IMR-90 (cell line): ENCODE data around the gene LRRC9. TPM values are rescaled to one million over a fixed set of nuclear protein-coding genes. Genes with fewer than 3 reads are reported as not detected.
A peak's percentile ranks its signal among the peaks of the same experiment; 100 is the strongest.

Source experiments
- ATAC-seq: fragments of 200-7000 bp; cut with Tn5 transposase; 2 replicates; pipeline ENCODE4 v1.9.1; 2020; ENCODE audit warnings: low read depth, mild to moderate bottlenecking, moderate library complexity
- BruUV-seq: library from RNA; stranded (reverse); fragments of 400-500 nt; replicated peaks from 2 replicates; lab custom pipeline; 2021; lab: Mats Ljungman, UMichigan
- CTCF ChIA-PET: fragments of 300-600 bp; formaldehyde crosslinking; extraction: SDS; loops from one replicate; lab custom pipeline; 2021; ENCODE audit warnings: antibody characterized with exemption; lab: Yijun Ruan, JAX
- POLR2A ChIA-PET: fragments of 300-600 bp; sonication (Branson Sonifier 250); formaldehyde crosslinking; loops from one replicate; lab custom pipeline; 2022; ENCODE audit warnings: antibody characterized with exemption; ENCODE audit not compliant: unreplicated experiment; lab: Charles Lee
- DNase-seq: peaks from one replicate; pipeline ENCODE4 v3.0.0; 2013
- H2AFZ ChIP-seq: replicated peaks from 2 replicates; pipeline ENCODE3; 2013; ENCODE audit warnings: low read length, mild to moderate bottlenecking; ENCODE audit not compliant: poor library complexity
- H2AK5ac ChIP-seq: 2 replicates; pipeline ENCODE4 v1.6.1; 2013; ENCODE audit warnings: low read depth, low read length, inconsistent platforms
- H2AK9ac ChIP-seq: replicated peaks from 2 replicates; pipeline ENCODE3; 2013; ENCODE audit warnings: mild to moderate bottlenecking, low read depth, low read length, moderate library complexity; ENCODE audit not compliant: poor library complexity
- H2BK120ac ChIP-seq: 2 replicates; pipeline ENCODE4 v1.6.1; 2013; ENCODE audit warnings: low read depth, low read length, inconsistent platforms
- H2BK15ac ChIP-seq: 3 replicates; pipeline ENCODE4 v1.6.1; 2013; ENCODE audit warnings: low read depth, low read length, inconsistent platforms
- H2BK20ac ChIP-seq: 2 replicates; pipeline ENCODE4 v1.6.1; 2013; ENCODE audit warnings: low read depth, mild to moderate bottlenecking, inconsistent platforms, low read length, moderate library complexity
- H2BK5ac ChIP-seq: 2 replicates; pipeline ENCODE4 v1.6.1; 2013; ENCODE audit warnings: mild to moderate bottlenecking, low read depth, low read length, inconsistent platforms; ENCODE audit not compliant: poor library complexity, severe bottlenecking
- H3K14ac ChIP-seq: replicated peaks from 2 replicates; pipeline ENCODE4 v1.6.1; 2013; ENCODE audit warnings: low read depth, low read length, inconsistent platforms
- H3K18ac ChIP-seq: 2 replicates; pipeline ENCODE4 v1.6.1; 2013; ENCODE audit warnings: low read depth, low read length, control low read depth
- H3K23ac ChIP-seq: 2 replicates; pipeline ENCODE4 v1.6.1; 2013; ENCODE audit warnings: low read depth, low read length, inconsistent platforms
- H3K27ac ChIP-seq: 2 replicates; pipeline ENCODE4 v1.5.1; 2013; ENCODE audit warnings: mild to moderate bottlenecking, control low read depth, low read length; ENCODE audit not compliant: insufficient read depth
- H3K27me3 ChIP-seq: 2 replicates; pipeline ENCODE4 v1.6.1; 2013; ENCODE audit warnings: low read length; ENCODE audit not compliant: control insufficient read depth, insufficient read depth
- H3K36me3 ChIP-seq: 2 replicates; pipeline ENCODE4 v1.6.1; 2013; ENCODE audit warnings: low read length, mixed read lengths; ENCODE audit not compliant: control insufficient read depth, insufficient read depth
- H3K4ac ChIP-seq: 2 replicates; pipeline ENCODE4 v1.6.1; 2013; ENCODE audit warnings: low read depth, low read length, inconsistent platforms
- H3K4me1 ChIP-seq: 2 replicates; pipeline ENCODE4 v1.6.1; 2013; ENCODE audit warnings: low read length, mixed read lengths; ENCODE audit not compliant: control insufficient read depth, insufficient read depth
- H3K4me2 ChIP-seq: 2 replicates; pipeline ENCODE4 v1.6.1; 2013; ENCODE audit warnings: low read depth, mild to moderate bottlenecking, control low read depth, low read length, moderate library complexity
- H3K4me3 ChIP-seq: 2 replicates; pipeline ENCODE4 v1.5.1; 2013; ENCODE audit warnings: low read depth, mild to moderate bottlenecking, control low read depth, low read length, moderate library complexity; ENCODE audit not compliant: insufficient read depth
- H3K56ac ChIP-seq: 2 replicates; pipeline ENCODE4 v1.6.1; 2013; ENCODE audit warnings: low read length, inconsistent platforms; ENCODE audit not compliant: insufficient read depth; ENCODE audit errors: extremely low read depth
- H3K79me1 ChIP-seq, 2 experiments: 2 replicates each; pipeline ENCODE4 v1.6.1; 2013; ENCODE audit warnings: low read length in 2 of 2, inconsistent platforms in 1 of 2, low read depth in 1 of 2
- H3K9ac ChIP-seq: 2 replicates; pipeline ENCODE4 v1.6.1; 2013; ENCODE audit warnings: low read depth, low read length, control low read depth
- H3K9me1 ChIP-seq: 2 replicates; pipeline ENCODE4 v1.6.1; 2013; ENCODE audit warnings: low read length, inconsistent platforms; ENCODE audit not compliant: insufficient read depth
- H3K9me3 ChIP-seq: 2 replicates; pipeline ENCODE4 v1.6.1; 2013; ENCODE audit warnings: low read length; ENCODE audit not compliant: control insufficient read depth, insufficient read depth
- H4K20me1 ChIP-seq: 2 replicates; pipeline ENCODE4 v1.6.1; 2013; ENCODE audit warnings: low read length, inconsistent platforms; ENCODE audit not compliant: insufficient read depth
- H4K5ac ChIP-seq: 2 replicates; pipeline ENCODE4 v1.6.1; 2013; ENCODE audit warnings: mild to moderate bottlenecking, low read depth, low read length, control low read depth
- H4K8ac ChIP-seq, 2 experiments: 2 replicates each; pipeline ENCODE4 v1.6.1; 2013; ENCODE audit warnings: low read depth in 2 of 2, low read length in 2 of 2, control low read depth in 1 of 2, inconsistent platforms in 1 of 2
- H4K91ac ChIP-seq: 2 replicates; pipeline ENCODE4 v1.6.1; 2013; ENCODE audit warnings: low read depth, low read length, inconsistent platforms; ENCODE audit not compliant: insufficient read depth
- BHLHE40 ChIP-seq: fragments of 150-350 bp; IDR thresholded peaks from 2 replicates; pipeline ENCODE4 v1.6.1; 2016; ENCODE audit warnings: mild to moderate bottlenecking, low read depth, low read length
- CEBPB ChIP-seq: IDR thresholded peaks from 2 replicates; pipeline ENCODE4 v1.6.1; 2012; ENCODE audit warnings: low read depth, low read length, improper control_type of control experiment
- CHD1 ChIP-seq: IDR thresholded peaks from 2 replicates; pipeline ENCODE4 v1.6.1; 2012; ENCODE audit warnings: low read depth, low read length, improper control_type of control experiment
- CTCF ChIP-seq: conservative IDR thresholded peaks from 2 replicates; pipeline ENCODE4 v1.5.1; 2012; ENCODE audit warnings: mild to moderate bottlenecking, low read depth, low read length, improper control_type of control experiment
- ELK1 ChIP-seq: fragments of 150-350 bp; IDR thresholded peaks from 2 replicates; pipeline ENCODE4 v1.6.1; 2016; ENCODE audit warnings: low read depth, mild to moderate bottlenecking, low read length, moderate library complexity, borderline replicate concordance
- FOS ChIP-seq: fragments of 150-350 bp; IDR thresholded peaks from 2 replicates; pipeline ENCODE4 v1.6.1; 2016; ENCODE audit warnings: low read depth, low read length
- MAFK ChIP-seq: IDR thresholded peaks from 2 replicates; pipeline ENCODE4 v1.6.1; 2012; ENCODE audit warnings: low read depth, low read length, improper control_type of control experiment
- MXI1 ChIP-seq: IDR thresholded peaks from 2 replicates; pipeline ENCODE4 v1.6.1; 2012; ENCODE audit warnings: low read depth, mild to moderate bottlenecking, low read length, moderate library complexity, borderline replicate concordance
- RAD21 ChIP-seq: IDR thresholded peaks from 2 replicates; pipeline ENCODE4 v1.6.1; 2012; ENCODE audit warnings: low read length, improper control_type of control experiment
- RCOR1 ChIP-seq: IDR thresholded peaks from 2 replicates; pipeline ENCODE4 v1.6.1; 2012; ENCODE audit warnings: mild to moderate bottlenecking, low read length, improper control_type of control experiment; ENCODE audit not compliant: insufficient replicate concordance
- SMC3 ChIP-seq: fragments of 150-350 bp; IDR thresholded peaks from 2 replicates; pipeline ENCODE4 v1.6.1; 2016; ENCODE audit warnings: low read depth, mild to moderate bottlenecking, antibody characterized with exemption, low read length, moderate library complexity
- WGBS, 2 experiments: methylation state at CpG; one replicate each; pipeline versions ENCODE4 v1.1.5 to v1.1.7; 2013; ENCODE audit warnings: missing lambda C conversion rate in 2 of 2; ENCODE audit not compliant: insufficient read length in 1 of 2; ENCODE audit errors: extremely low coverage in 2 of 2; 5-methylcytosine and 5-hydroxymethylcytosine counted together
- dilution Hi-C: fragments of 300-500 bp; cut with HindIII; formaldehyde crosslinking; loops from one replicate; pipeline ENCODE4 v1.14.3; 2018; ENCODE audit warnings: low sequenced_read_pairs; ENCODE audit not compliant: unreplicated experiment
- in situ Hi-C: fragments of 300-500 bp; cut with MboI; formaldehyde crosslinking; loops from 3 replicates; pipeline ENCODE4 v1.14.3; 2019; ENCODE audit warnings: low sequenced_read_pairs, inconsistent platforms, mixed read lengths
- intact Hi-C: fragments of 100-400 bp; cut with micrococcal nuclease; formaldehyde crosslinking; loops from 2 replicates; pipeline ENCODE4 v1.10.0; 2022
- polyA plus RNA-seq, 3 experiments: library from polyadenylated mRNA; depleted of rRNA; stranded (reverse); fragments of >200 nt; gene quantifications; 2 replicates each; pipeline ENCODE4 v1.2.3, GENCODE V29; 2012; ENCODE audit warnings: low replicate concordance in 1 of 3
- total RNA-seq: library from RNA; depleted of rRNA; stranded (reverse); fragments of >200 nt; gene quantifications from 2 replicates; pipeline ENCODE4 v1.2.3, GENCODE V29; 2012

LRRC9 gene
- total and polyA plus RNA-seq, 2 of the 4 experiments (the other 2 are of a cell fraction): not detected

GRCh38 chr14:59964251-59965007, 44.5 kb downstream of the LRRC9 start:
- no TSS peak for BruUV-seq

More at GRCh38 chr14:59964251-59965007, 44.5 kb downstream of the LRRC9 start:
- H3K9me1 ChIP-seq: no peaks in the 10 kb centered on the region
- CTCF ChIA-PET: interaction anchor here (0.5 to 3.0 kb wide), 12 partner anchors 10 to 275 kb away, joined by 3 to 28 read pairs (median 4); no protein-coding TSS in a partner anchor
- H2BK15ac ChIP-seq: no peak overlapping the region; the same call in 2 of the 3 replicates
- POLR2A ChIA-PET: no interaction called here
- H3K56ac ChIP-seq: no peak overlapping the region
- no peak overlapping the region for H2AK9ac ChIP-seq
- dilution Hi-C loops: no loop called here
- no peaks in the 10 kb centered on the region for H3K4me1 ChIP-seq
- DNase-seq (peak; percentile 31), ATAC-seq (peak; percentile 69)
- in situ Hi-C loops: loop anchor here (5.0 kb wide), 1 partner anchor 218 kb away; no protein-coding TSS in a partner anchor
- no peak overlapping the region for H2BK120ac ChIP-seq
- no peaks in the 10 kb centered on the region for H3K9me3 ChIP-seq
- no peaks in the 10 kb centered on the region for H3K36me3 ChIP-seq
- no peak overlapping the region for H2AK5ac ChIP-seq
- H3K14ac ChIP-seq: no peak overlapping the region
- no peak overlapping the region for H3K4me3 ChIP-seq
- no peaks in the 10 kb centered on the region for H3K79me1 ChIP-seq
- H3K9ac ChIP-seq: no peak overlapping the region
- WGBS, 2 experiments: no CpG with 5 or more reads among the region's 5 CpGs
- TF ChIP-seq CTCF (no peak), RAD21 (no peak), RCOR1 (no peak), CEBPB (no peak), SMC3 (no peak), CHD1 (no peak), MAFK (no peak), MXI1 (no peak), FOS (no peak), BHLHE40 (no peak), ELK1 (no peak)
- intact Hi-C loops: loop anchor here (1.0 to 10.0 kb wide), 4 partner anchors 100 to 220 kb away; partner anchors contain the start of genes DHRS7 and PCNX4
- H4K20me1 ChIP-seq: no peaks in the 10 kb centered on the region
- H3K23ac ChIP-seq: no peak overlapping the region
- H3K18ac ChIP-seq: no peak overlapping the region
- no peak overlapping the region for H4K91ac ChIP-seq
- no peak overlapping the region for H4K8ac ChIP-seq
- H2BK20ac ChIP-seq: no peak overlapping the region
- no peak overlapping the region for H3K4ac ChIP-seq
- no peak overlapping the region for H2AFZ ChIP-seq
- H2BK5ac ChIP-seq: no peak overlapping the region
- no peak overlapping the region for H3K27ac ChIP-seq
- H3K27me3 ChIP-seq: no peaks in the 10 kb centered on the region
- H3K4me2 ChIP-seq: peak overlapping the region; percentile 2; the same call in 1 of the 2 replicates
- no peak overlapping the region for H4K5ac ChIP-seq
